Karpas-422 (cell line): Measurements from ENCODE around the gene CPPED1. TPM values are rescaled to one million over a fixed set of nuclear protein-coding genes. Genes with fewer than 3 reads are reported as not detected.
A peak's percentile ranks its signal among the peaks of the same experiment; 100 is the strongest.

Experiments used
- DNase-seq: peaks from one replicate; pipeline ENCODE4 v3.0.0-alpha.2; 2015
- H2AFZ ChIP-seq: fragments of 200-600 bp; sonication (generic); 2 replicates; pipeline ENCODE4 v1.6.1; 2014; ENCODE audit warnings: antibody characterized with exemption, low read length, mixed read lengths
- H3K27ac ChIP-seq: fragments of 200-600 bp; sonication (generic); 2 replicates; pipeline ENCODE4 v1.5.1; 2014; ENCODE audit warnings: mild to moderate bottlenecking, low read length, moderate library complexity
- H3K27me3 ChIP-seq: fragments of 200-600 bp; sonication (generic); 2 replicates; pipeline ENCODE4 v1.6.1; 2014; ENCODE audit warnings: low read length, mixed read lengths
- H3K36me3 ChIP-seq: fragments of 200-600 bp; sonication (generic); 2 replicates; pipeline ENCODE4 v1.6.1; 2014; ENCODE audit warnings: low read length, mixed read lengths; ENCODE audit not compliant: insufficient read depth
- H3K4me1 ChIP-seq: fragments of 200-600 bp; sonication (generic); 2 replicates; pipeline ENCODE4 v1.6.1; 2014; ENCODE audit warnings: mild to moderate bottlenecking, low read length, mixed read lengths
- H3K4me2 ChIP-seq: fragments of 200-600 bp; sonication (generic); 2 replicates; pipeline ENCODE4 v1.6.1; 2014; ENCODE audit warnings: low read length, low read depth, mild to moderate bottlenecking; ENCODE audit not compliant: poor library complexity, severe bottlenecking
- H3K4me3 ChIP-seq: fragments of 200-600 bp; sonication (generic); 2 replicates; pipeline ENCODE4 v1.5.1; 2014; ENCODE audit warnings: mild to moderate bottlenecking, antibody characterized with exemption, low read length, mixed read lengths
- H3K79me2 ChIP-seq: fragments of 200-600 bp; sonication (generic); 2 replicates; pipeline ENCODE4 v1.6.1; 2014; ENCODE audit warnings: mild to moderate bottlenecking, low read length, mixed read lengths
- H3K9ac ChIP-seq: fragments of 200-600 bp; sonication (generic); 2 replicates; pipeline ENCODE4 v1.6.0; 2014; ENCODE audit warnings: low read length
- H3K9me2 ChIP-seq: fragments of 200-600 bp; sonication (generic), shearing (Covaris generic); replicated peaks from 2 replicates; pipeline ENCODE4 v1.6.0; 2014; ENCODE audit warnings: mild to moderate bottlenecking, low read length, moderate library complexity; ENCODE audit not compliant: insufficient read depth
- H3K9me3 ChIP-seq: fragments of 300-700, 200-600 bp; sonication (generic); 2 replicates; pipeline ENCODE4 v1.6.1; 2014; ENCODE audit warnings: low read length, mixed read lengths
- H4K20me1 ChIP-seq: fragments of 200-600 bp; sonication (generic); 2 replicates; pipeline ENCODE4 v1.6.1; 2014; ENCODE audit warnings: mild to moderate bottlenecking, antibody characterized with exemption, low read length, low read depth; ENCODE audit not compliant: insufficient read depth
- total RNA-seq: library from RNA; depleted of rRNA; stranded (reverse); fragments of >200 nt; shearing (Covaris generic); gene quantifications from 2 replicates; pipeline ENCODE4 v1.2.3, GENCODE V29; 2014; ENCODE audit warnings: low replicate concordance

CPPED1 gene
- total RNA-seq, 1 experiment from 2014 or later, result 1.8 TPM

- Histone ChIP-seq H4K20me1 (no peaks in the 10 kb centered on the region), H3K27me3 (no peaks in the 10 kb centered on the region), H3K9me2 (no peaks in the 10 kb centered on the region), H3K36me3 (no peaks in the 10 kb centered on the region), H3K9ac (no peak overlapping the region), H3K9me3 (no peaks in the 10 kb centered on the region; the same call in 1 of the 2 replicates), H3K4me1 (no peaks in the 10 kb centered on the region), H3K4me3 (no peak overlapping the region), H3K4me2 (no peak overlapping the region), H2AFZ (no peak overlapping the region), H3K27ac (no peak overlapping the region), H3K79me2 (no peaks in the 10 kb centered on the region)
- DNase-seq, result no peak
These were observed 135.8 kb downstream of the CPPED1 start for GRCh38 chr16:12667909-12668308.

DNA sequence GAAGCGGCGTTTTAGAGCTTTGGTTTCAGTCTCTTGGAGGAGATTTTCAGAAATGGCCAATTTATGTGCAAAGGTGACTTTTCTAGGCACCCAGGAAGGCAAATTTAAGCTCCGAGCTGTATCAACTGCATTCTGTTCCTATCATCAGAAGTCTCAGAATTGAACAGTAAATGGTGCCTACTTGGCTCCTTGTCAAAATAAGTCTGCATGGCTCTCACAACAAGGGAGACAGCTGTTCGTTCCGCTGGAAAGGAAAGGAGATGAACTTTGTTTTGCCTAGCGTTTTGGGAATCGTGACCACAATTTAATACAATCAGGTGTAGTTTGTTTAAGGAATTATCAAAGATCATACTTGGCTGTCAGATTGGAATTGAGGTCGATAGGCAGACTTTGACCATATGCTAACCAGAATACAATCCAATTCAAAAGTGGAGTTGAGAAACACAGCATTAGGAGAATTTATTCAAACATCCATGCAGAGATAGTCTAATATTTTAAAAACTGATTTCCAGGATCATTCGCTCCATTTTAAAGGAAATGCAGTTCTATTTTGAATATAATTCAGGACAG lies 139.4 kb downstream of the CPPED1 start:
- Histone ChIP-seq H3K27me3 (no peaks in the 10 kb centered on the region), H2AFZ (no peak overlapping the region), H3K9me3 (peaks cover 3% of the 10 kb centered on the region; the same call in 1 of the 2 replicates), H3K79me2 (no peaks in the 10 kb centered on the region), H3K4me1 (no peaks in the 10 kb centered on the region), H3K4me2 (no peak overlapping the region), H3K36me3 (no peaks in the 10 kb centered on the region), H3K27ac (no peak overlapping the region), H3K9me2 (no peaks in the 10 kb centered on the region), H3K9ac (no peak overlapping the region), H3K4me3 (no peak overlapping the region), H4K20me1 (no peaks in the 10 kb centered on the region)
- no peak for DNase-seq

- no peak overlapping the region for H3K4me3 ChIP-seq
- H3K79me2 ChIP-seq, result no peaks in the 10 kb centered on the region
- H3K9me3 ChIP-seq, result 0 out of 2 replicates have a peak, but pooled peaks cover 3% of the 10 kb centered on the region
- no peaks in the 10 kb centered on the region for H4K20me1 ChIP-seq
- H3K9me2 ChIP-seq, result no peaks in the 10 kb centered on the region
- H3K27me3 ChIP-seq, result no peaks in the 10 kb centered on the region
- no peak overlapping the region for H3K4me2 ChIP-seq
- H2AFZ ChIP-seq, result no peak overlapping the region
- H3K9ac ChIP-seq, result no peak overlapping the region
- no peak overlapping the region for H3K27ac ChIP-seq
- peak; percentile 75 for DNase-seq
- no peaks in the 10 kb centered on the region for H3K4me1 ChIP-seq
- H3K36me3 ChIP-seq, result no peaks in the 10 kb centered on the region
These were observed 142.0 kb downstream of the CPPED1 start for GRCh38 chr16:12661656-12662172.

GRCh38 chr16:12659871-12660270 lies 143.8 kb downstream of the CPPED1 start:
- no peak overlapping the region for H3K4me2 ChIP-seq
- no peak overlapping the region for H3K4me3 ChIP-seq
- H3K36me3 ChIP-seq, result no peaks in the 10 kb centered on the region
- no peak overlapping the region for H3K27ac ChIP-seq
- 0 out of 2 replicates have a peak, but pooled peaks cover 3% of the 10 kb centered on the region for H3K9me3 ChIP-seq
- no peaks in the 10 kb centered on the region for H4K20me1 ChIP-seq
- H3K9me2 ChIP-seq, result no peaks in the 10 kb centered on the region
- H2AFZ ChIP-seq, result no peak overlapping the region
- H3K79me2 ChIP-seq, result no peaks in the 10 kb centered on the region
- no peaks in the 10 kb centered on the region for H3K27me3 ChIP-seq
- no peak overlapping the region for H3K9ac ChIP-seq
- no peak for DNase-seq
- H3K4me1 ChIP-seq, result no peaks in the 10 kb centered on the region

DNA sequence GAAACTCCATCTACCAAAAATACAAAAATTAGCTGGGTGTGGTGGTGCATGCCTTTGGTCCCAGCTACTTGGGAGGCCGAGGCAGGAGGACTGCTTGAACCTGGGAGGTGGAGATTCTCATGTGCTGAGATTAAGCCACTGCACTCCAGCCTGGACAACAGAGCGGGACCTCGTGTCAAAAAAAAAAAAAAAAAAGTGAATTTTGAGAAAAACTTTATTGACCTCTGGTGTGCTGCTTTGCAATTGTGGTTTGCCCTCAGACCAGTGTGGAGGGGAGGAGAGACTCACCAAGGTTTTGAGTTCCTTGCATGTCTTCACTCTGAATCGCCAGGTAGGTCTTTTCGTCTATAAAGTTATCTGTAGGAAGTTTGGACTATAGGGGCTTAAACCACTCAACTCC lies 145.2 kb downstream of the CPPED1 start:
- no peaks in the 10 kb centered on the region for H3K27me3 ChIP-seq
- no peak overlapping the region for H3K4me2 ChIP-seq
- H4K20me1 ChIP-seq, result no peaks in the 10 kb centered on the region
- H3K4me3 ChIP-seq, result no peak overlapping the region
- H3K9me3 ChIP-seq, result 0 out of 2 replicates have a peak, but pooled peaks cover 3% of the 10 kb centered on the region
- no peaks in the 10 kb centered on the region for H3K4me1 ChIP-seq
- no peak for DNase-seq
- H3K36me3 ChIP-seq, result no peaks in the 10 kb centered on the region
- H3K27ac ChIP-seq, result no peak overlapping the region
- no peak overlapping the region for H2AFZ ChIP-seq
- no peaks in the 10 kb centered on the region for H3K79me2 ChIP-seq
- no peaks in the 10 kb centered on the region for H3K9me2 ChIP-seq
- H3K9ac ChIP-seq, result no peak overlapping the region

GRCh38 chr16:12655537-12655936 lies 148.2 kb downstream of the CPPED1 start:
- Histone ChIP-seq H4K20me1 (no peaks in the 10 kb centered on the region), H3K4me3 (no peak overlapping the region), H3K4me1 (no peaks in the 10 kb centered on the region), H3K9me3 (no peaks in the 10 kb centered on the region), H2AFZ (no peak overlapping the region), H3K27me3 (no peaks in the 10 kb centered on the region), H3K9ac (no peak overlapping the region), H3K4me2 (no peak overlapping the region), H3K9me2 (no peaks in the 10 kb centered on the region), H3K79me2 (no peaks in the 10 kb centered on the region), H3K27ac (no peak overlapping the region), H3K36me3 (no peaks in the 10 kb centered on the region)
- no peak for DNase-seq

DNA sequence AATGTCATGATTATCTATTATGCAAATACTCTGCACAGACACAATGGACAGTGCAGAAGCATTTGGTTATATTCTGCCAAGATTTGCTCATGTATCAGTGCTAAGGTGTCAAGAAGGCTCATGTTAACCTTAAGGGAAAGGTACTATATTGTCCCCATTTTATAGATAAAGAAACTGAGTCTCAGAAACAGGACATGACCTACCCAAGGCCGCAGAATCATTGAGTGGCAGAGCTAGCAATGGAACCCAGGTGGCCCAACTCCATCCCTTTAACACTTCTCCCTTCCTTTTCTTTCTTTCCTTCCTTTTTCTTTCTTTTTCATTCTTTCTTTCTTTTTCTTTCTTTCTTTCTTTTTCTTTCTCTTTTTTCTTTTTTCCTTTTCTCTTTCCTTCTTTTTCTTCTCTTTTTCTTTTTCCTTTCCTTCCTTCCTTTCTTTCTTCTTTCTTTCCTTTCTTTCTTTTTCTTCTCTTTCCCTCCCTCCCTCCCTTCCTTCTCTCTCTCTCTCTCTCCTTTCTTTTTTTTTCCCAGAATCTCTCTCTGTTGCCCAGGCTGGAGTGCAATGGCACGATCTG lies 149.8 kb downstream of the CPPED1 start:
- Histone ChIP-seq H3K9ac (no peak overlapping the region), H3K4me1 (no peaks in the 10 kb centered on the region), H3K27ac (no peak overlapping the region), H3K36me3 (no peaks in the 10 kb centered on the region), H3K9me3 (no peaks in the 10 kb centered on the region), H3K4me2 (no peak overlapping the region), H4K20me1 (no peaks in the 10 kb centered on the region), H3K27me3 (no peaks in the 10 kb centered on the region), H3K79me2 (no peaks in the 10 kb centered on the region), H3K4me3 (no peak overlapping the region), H3K9me2 (no peaks in the 10 kb centered on the region), H2AFZ (no peak overlapping the region)
- DNase-seq, result no peak

DNA sequence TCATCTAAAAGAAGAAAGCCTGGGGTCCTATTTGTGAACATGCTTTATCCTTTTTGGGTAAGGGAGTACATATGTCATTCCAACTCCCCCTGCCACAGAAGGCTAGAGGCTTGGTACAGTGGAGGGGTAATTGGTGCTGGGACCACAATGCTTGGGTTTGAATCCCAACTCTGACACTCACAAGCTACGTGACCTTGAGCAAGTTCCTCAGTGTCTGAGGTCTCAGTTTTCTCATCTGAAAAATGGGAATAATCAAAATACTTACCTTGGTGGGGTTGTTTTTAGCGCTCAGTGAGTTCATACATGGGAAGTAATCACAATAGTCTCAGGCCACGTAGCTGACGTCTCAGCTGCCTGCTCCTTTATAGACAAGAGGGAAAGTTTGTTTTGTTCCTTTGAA lies 150.8 kb downstream of the CPPED1 start:
- Histone ChIP-seq H3K9me2 (no peaks in the 10 kb centered on the region), H3K27me3 (no peaks in the 10 kb centered on the region), H3K79me2 (no peaks in the 10 kb centered on the region), H4K20me1 (no peaks in the 10 kb centered on the region), H3K4me3 (no peak overlapping the region), H3K9me3 (no peaks in the 10 kb centered on the region), H3K36me3 (no peaks in the 10 kb centered on the region), H2AFZ (no peak overlapping the region), H3K4me2 (no peak overlapping the region), H3K27ac (no peak overlapping the region), H3K4me1 (no peaks in the 10 kb centered on the region), H3K9ac (no peak overlapping the region)
- no peak for DNase-seq
